Measurements from ENCODE around the gene IL22RA1.

The IL22RA1 gene

GRCh38 chr1:24111996-24112779 lies 30.8 kb downstream of the IL22RA1 start, which contains the start of gene MYOM3:
Gene MYOM3 (minus strand): TSS chr1:24112135. CDS start chr1:24108636, 3,499 bp downstream.
- DNase-seq (ENCODE audit: low spot score) = peak; percentile 63

- DNase-seq (ENCODE audit: low spot score) = no peak
Measured at GRCh38 chr1:24111262-24111995, 31.5 kb downstream of the IL22RA1 start.

- DNase-seq (ENCODE audit: low spot score) = no peak
Measured at GRCh38 chr1:24110642-24111261, 32.2 kb downstream of the IL22RA1 start.

- no peak for DNase-seq (ENCODE audit: low spot score)
Measured at GRCh38 chr1:24109686-24110475, 33.1 kb downstream of the IL22RA1 start.

GRCh38 chr1:24109166-24109483 lies 33.8 kb downstream of the IL22RA1 start:
- DNase-seq (ENCODE audit: low spot score) = no peak

- DNase-seq (ENCODE audit: low spot score) = peak; percentile 89
Measured at GRCh38 chr1:24108334-24109165, 34.4 kb downstream of the IL22RA1 start.

GRCh38 chr1:24107462-24108138 lies 35.3 kb downstream of the IL22RA1 start:
- no peak for DNase-seq (ENCODE audit: low spot score)

- no peak for DNase-seq (ENCODE audit: low spot score)
Measured at GRCh38 chr1:24105368-24106160, 37.4 kb downstream of the IL22RA1 start.

GRCh38 chr1:24104854-24105253 lies 38.1 kb downstream of the IL22RA1 start:
- no peak for DNase-seq (ENCODE audit: low spot score)

- no peak for DNase-seq (ENCODE audit: low spot score)
Measured at GRCh38 chr1:24103879-24104278, 39.1 kb downstream of the IL22RA1 start.

GRCh38 chr1:24103408-24103807 lies 39.5 kb downstream of the IL22RA1 start:
- no peak for DNase-seq (ENCODE audit: low spot score)

GRCh38 chr1:24102961-24103360 lies 40.0 kb downstream of the IL22RA1 start:
- no peak for DNase-seq (ENCODE audit: low spot score)

- no peak for DNase-seq (ENCODE audit: low spot score)
Measured at GRCh38 chr1:24101796-24102586, 40.9 kb downstream of the IL22RA1 start.

- no peak for DNase-seq (ENCODE audit: low spot score)
Measured at GRCh38 chr1:24100945-24101737, 41.8 kb downstream of the IL22RA1 start.

GRCh38 chr1:24098943-24099638 lies 43.8 kb downstream of the IL22RA1 start:
- no peak for DNase-seq (ENCODE audit: low spot score)

GRCh38 chr1:24098102-24098501 lies 44.8 kb downstream of the IL22RA1 start:
- DNase-seq (ENCODE audit: low spot score) = no peak

GRCh38 chr1:24097663-24098062 lies 45.3 kb downstream of the IL22RA1 start:
- no peak for DNase-seq (ENCODE audit: low spot score)

GRCh38 chr1:24096739-24097103 lies 46.2 kb downstream of the IL22RA1 start:
- no peak for DNase-seq (ENCODE audit: low spot score)

Data from hepatic stellate cell (primary cell).